SW 1271 (cell line): ENCODE data around the gene TMEM108.

Experiments used
- DNase-seq, 2 experiments: peaks; one replicate each; lab custom pipeline; 2025; lab: John Stamatoyannopoulos, UW

TMEM108 gene

DNA sequence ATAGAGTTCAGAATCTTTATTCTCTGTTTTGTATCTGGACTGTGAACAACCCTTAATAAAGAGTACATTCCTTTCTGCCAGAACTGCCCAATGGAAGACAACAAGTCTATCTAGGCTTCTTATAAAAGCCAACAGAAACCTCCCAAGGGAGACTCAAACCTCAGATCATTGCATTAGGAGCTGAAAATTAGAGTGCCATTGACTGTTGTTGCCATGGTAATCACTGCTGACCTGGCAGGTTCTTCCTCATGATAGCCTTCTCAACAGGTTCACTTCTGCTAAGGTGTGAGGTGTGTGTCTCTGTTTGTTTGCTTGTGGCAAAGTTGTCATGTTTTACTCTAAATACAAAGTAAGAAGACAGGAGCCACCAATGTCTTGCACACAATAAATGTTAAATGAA, 79.2 kb downstream of the TMEM108 start:
- no peak for DNase-seq

DNA sequence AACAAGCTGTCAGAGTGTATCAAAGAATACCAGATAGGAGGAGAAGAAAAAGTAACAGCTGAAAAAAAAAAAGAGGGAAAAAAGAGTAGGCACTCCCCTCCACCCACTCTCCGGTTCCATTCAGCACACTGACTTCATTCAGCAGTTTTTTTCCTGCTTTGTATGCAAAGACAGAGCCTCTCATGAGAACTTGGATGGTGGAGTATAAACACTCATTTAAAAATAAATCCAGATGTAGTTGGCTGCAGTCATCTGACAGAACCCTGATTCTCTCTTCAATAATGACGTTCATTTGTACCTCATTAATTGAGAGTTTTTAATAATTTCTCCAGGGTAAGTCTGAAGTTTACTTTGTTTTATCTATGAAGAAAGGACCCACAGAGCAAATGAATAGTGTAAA, 81.0 kb downstream of the TMEM108 start:
- DNase-seq, result no peak

DNA sequence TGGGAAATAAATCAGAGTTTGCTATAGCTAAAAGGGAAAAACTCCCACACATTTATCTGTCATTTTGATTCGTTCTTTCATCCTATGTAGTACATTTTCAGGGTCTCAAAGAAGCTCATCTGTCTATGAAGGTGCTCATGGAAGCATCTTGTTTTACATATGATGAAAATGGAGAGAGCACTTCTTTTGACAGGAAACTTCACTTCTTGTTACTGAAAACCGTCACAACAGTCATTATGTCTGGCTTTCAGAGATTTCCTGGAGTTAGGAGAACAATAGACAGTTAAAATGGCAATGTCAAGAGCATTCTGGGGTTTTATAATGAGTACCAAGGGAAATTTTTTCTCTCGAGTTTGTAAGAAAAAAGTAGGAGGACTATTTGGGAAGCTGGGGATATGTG, 83.3 kb downstream of the TMEM108 start:
- DNase-seq, result no peak

DNA sequence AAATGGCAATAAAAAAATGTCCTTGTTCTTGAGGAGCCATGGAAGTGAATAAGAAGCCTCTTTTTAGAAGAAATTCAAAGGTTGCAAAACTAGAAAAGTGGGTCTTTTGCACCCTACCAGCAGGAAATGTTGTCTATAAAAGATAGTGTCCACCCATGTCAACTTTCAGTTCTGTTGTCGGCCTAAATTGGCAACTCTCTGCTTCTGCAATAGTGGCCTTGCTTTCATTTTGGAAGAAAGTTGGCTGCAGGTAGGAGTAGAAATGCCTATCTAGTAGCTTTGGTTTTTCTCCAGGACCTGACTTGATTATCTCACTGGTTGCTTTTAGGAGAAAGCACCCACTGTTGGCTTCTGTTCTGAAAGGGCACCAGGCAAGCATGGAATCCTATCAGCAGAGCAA, 85.4 kb downstream of the TMEM108 start:
- no peak for DNase-seq

GRCh38 chr3:133124511-133124910, 86.3 kb downstream of the TMEM108 start:
- no peak for DNase-seq

DNA sequence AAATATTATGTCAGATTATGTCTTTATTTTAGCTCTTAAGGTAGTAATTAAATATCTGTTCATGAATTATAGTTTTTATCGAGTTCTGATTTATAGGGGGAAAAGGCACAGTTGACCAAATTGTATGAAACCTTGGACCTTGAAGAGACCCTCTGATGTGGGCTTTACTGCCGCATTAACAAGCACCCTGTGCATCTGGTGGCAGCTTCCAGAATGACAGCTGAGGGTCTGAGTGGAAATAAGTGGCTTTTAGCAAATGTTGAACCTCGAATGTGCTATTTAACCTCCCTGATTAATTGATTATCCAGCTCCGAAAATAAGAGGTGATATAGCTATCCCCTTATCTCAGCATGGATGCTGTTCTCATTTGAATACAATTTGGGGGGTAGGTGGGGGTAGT, 87.0 kb downstream of the TMEM108 start:
- DNase-seq, result no peak

DNA sequence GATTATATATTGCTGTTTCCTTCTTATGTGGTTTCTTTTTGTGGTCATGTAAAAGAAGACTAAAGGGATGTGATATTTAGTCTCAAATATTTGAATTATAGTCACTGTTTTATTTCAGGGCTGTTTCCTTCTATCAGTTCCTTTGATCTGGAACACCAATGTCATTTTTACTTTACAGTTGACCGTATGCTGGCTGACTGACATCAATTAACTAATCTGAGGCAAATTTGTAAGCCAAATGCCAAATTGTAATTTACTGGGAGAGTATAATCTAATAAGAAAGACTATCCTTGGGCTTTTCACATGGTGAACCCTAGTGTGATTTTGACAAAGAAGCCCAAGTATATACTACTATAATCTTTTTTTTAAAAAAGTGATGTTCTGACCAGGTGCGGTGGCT, 87.6 kb downstream of the TMEM108 start:
- DNase-seq, result no peak

DNA sequence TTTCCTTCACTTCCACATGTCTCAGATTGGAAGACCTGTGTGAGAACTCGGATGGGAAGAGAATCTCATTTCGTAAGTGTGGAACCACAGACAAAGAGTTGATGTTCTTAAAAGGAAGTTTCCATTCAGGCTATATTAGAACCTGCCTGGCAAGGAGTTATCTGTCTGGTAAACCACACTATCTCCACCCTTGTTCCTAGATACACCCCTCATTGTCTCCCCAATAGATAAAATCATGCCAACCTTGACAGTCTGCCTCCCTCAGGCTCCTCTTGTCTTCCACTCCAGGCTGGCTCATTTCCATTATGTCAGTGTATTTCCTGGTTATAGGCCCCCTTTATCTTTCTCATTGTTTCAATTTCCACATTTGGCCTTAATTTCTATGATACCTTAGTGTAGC, 89.2 kb downstream of the TMEM108 start:
- DNase-seq, result no peak

DNA sequence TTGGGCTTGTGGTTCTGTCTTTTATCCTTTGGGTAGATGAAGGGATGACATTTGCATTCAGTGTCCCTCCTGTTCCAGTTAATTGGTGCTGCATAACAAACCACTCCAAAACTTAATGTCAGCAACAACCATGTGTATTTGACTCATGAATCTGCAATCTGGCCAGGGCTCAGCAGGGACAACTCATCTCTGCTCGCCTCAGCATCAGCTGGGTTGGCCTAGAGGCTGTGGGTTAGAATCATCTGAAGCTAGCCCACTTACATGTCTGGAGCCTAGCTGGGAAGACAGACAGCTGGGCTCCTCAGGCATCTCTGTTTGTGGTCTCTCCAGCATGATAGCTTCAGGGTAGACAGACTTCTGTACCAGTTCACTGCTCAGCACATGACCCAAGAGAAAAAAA, 92.0 kb downstream of the TMEM108 start:
- no peak for DNase-seq

- DNase-seq, result no peak
Observed at GRCh38 chr3:133135306-133135705, 97.1 kb downstream of the TMEM108 start.

- no peak for DNase-seq
Observed at GRCh38 chr3:133136114-133137041, 98.2 kb downstream of the TMEM108 start.

DNA sequence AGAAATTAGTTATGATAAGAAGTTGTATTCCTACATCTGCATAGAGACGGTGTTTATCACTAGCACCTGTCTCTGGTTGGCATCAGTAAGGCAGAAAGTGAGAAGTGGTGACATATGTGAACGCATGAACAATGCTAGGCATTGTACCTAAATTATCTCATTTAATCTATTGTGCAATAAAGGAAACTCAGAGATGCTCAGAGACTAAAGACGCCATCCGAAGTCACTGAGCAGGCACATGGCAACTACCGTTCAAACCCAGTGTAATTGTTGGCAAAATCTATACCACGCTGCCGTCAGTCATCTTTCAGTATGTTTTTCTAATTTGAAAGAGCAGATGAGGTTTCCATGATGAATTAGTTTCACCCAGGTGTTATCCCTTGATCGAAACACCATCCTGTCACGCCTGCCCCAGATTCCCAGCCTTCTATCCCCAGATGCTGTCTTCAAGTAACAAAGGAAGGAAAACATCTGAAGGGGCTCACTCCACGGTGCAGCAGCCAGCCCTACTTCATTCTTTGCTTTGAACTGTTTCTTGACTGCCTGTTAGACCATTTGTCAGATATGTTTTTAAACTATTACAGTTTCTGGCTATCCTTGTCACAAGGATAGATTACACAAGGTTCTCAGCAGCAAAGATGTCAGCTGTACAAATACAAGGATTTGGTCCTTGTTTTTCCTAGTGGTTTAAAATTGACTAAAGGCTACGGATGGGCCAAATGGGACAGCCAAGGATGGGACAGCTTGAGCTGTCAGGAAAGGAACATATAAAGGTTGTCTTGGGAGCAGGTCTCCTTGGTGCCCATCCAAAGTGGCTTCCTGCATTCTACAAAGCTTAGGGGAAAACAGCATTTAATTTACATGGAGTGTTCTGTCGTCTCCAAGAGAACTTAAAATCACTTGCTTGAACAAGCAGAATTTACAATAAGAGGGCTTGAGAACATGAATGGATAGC, 99.1 kb downstream of the TMEM108 start:
- DNase-seq, result no peak

- DNase-seq, result no peak
Observed at GRCh38 chr3:133138017-133138416, 99.8 kb downstream of the TMEM108 start.

GRCh38 chr3:133152056-133152455, 113.9 kb downstream of the TMEM108 start:
- DNase-seq, result no peak

DNA sequence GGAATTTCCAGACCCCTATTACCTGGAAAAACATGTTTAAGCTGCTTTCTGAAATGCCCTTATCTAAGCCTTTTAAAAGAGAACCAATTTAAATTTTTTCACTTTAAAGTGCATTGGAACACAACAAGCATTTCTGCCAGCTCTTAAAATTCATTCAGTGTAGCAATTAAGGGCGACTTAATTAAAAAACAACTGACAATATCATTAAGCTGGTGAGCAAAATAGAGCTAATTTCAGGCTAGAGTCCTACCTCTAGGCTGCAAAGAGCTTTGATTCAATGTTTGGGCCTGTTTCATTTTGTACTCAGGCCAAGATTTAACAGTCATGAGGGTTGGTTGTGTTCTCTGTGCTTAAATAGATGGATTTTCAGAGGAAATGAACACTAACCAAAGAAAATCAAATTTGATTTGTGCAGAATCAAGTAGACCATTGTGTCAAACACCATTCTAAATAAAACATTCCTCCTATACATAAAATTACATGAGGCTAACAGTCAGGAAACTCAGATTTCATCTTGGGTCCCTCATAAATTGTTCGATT, 114.6 kb downstream of the TMEM108 start:
- no peak for DNase-seq

DNA sequence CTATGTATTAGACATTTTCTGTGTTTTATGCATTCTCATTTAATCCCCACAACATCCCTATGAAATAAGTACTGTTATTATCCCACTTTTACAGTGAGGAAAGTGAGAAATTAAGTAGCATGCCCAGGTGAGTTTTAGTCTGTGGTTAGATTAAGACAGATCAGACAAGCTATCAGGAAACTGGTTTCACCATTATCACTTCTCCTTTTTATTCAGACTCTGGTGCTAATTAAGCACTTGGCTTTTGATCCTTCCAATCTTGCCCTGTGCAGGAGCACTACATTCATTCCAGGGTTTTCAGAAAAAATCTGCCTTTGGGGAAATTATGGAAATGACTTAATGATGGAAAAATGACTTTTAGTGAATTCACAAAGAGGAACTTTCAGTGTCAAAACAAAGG, 115.2 kb downstream of the TMEM108 start:
- no peak for DNase-seq

DNA sequence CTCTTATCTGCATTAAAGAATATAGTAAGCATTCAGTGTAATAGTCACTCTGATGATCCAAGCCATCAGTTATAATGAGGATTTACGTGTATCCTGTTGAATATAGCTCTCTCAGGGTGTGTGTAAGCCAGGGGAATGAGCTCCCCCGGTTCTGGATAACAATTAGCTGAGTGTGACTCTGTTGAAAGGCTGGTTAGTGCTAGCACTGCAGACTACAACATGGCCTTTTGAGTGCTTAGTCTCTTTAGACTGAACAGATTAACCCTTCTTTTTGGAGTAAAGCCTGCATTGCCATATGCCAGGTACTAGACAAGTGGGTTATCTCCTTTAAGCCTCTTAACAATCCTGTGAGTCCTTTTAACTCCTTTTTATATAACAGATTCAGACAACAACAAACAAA, 119.5 kb downstream of the TMEM108 start:
- no peak for DNase-seq

GRCh38 chr3:133158686-133159085, 120.5 kb downstream of the TMEM108 start:
- no peak for DNase-seq

GRCh38 chr3:133159498-133160475, 121.6 kb downstream of the TMEM108 start:
- DNase-seq, result no peak

- DNase-seq, result no peak
Observed at GRCh38 chr3:133161656-133162055, 123.5 kb downstream of the TMEM108 start.

DNA sequence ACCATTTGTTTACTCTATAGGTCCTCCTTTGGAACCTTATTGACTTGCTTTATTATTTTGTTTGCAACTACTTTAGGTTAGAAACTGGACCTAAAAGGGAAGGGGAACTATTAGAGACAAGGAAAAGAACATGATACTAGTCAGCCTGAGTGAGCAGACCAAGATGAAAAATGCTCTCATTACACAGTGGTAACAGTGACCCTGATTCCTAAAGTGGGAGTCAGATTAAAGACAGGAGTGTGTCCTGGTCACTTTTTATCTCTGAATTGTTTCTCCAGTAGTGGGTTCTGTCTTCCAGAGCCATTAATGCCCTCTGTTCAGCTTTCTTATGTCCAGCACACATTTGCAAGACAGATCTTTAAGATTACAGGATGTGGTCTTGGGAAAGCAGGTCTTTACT, 124.1 kb downstream of the TMEM108 start:
- DNase-seq, result no peak
